ENCODE results near the gene WSB1. TPM values are rescaled to one million over a fixed set of nuclear protein-coding genes. Genes with fewer than 3 reads are reported as not detected.

Gene WSB1
- total RNA-seq, 1 experiment from 2014 or later, result 114 TPM

GRCh38 chr17:27315796-27316465 lies 22.0 kb downstream of the WSB1 start:
- no peak for DNase-seq (ENCODE audit: low spot score)
- intact Hi-C loops (cut with micrococcal nuclease; ENCODE audit: unreplicated experiment), result loop anchor here (2.0 kb wide), 1 partner anchor 21 kb away; the partner anchor contains the start of gene WSB1
- POLR2A ChIA-PET (ENCODE audit: low non-redundant PET), result no interaction called here
- H3K4me3 ChIP-seq (ENCODE audit: low read depth, low read length, poor library complexity, severe bottlenecking), result no peak overlapping the region
- TF ChIP-seq CTCF (conservative IDR thresholded peaks at IDR 0.05; ENCODE audit: low read depth, low read length) (no peak), EZH2 (IDR thresholded peaks at IDR 0.05; ENCODE audit: borderline replicate concordance, low read depth, low read length, poor library complexity, severe bottlenecking) (no peak)
- H3K36me3 ChIP-seq (ENCODE audit: insufficient read depth, low read length, poor library complexity, severe bottlenecking), result peaks cover 73% of the 10 kb centered on the region
- CTCF ChIA-PET, result no interaction called here
- BruUV-seq (replicated peaks), result no TSS peak
- H3K27me3 ChIP-seq (replicated peaks; ENCODE audit: insufficient read depth, low read depth, low read length, poor library complexity), result no peaks in the 10 kb centered on the region
- peaks cover 12% of the 10 kb centered on the region for H3K4me1 ChIP-seq (ENCODE audit: insufficient read depth, low read length, poor library complexity, severe bottlenecking)
- H3K27ac ChIP-seq (ENCODE audit: low read depth, low read length, poor library complexity, severe bottlenecking), result peak overlapping the region; percentile 67
- H3K9me3 ChIP-seq (ENCODE audit: low read depth, low read length, poor library complexity, severe bottlenecking), result no peaks in the 10 kb centered on the region

- no peak overlapping the region for H3K27ac ChIP-seq (ENCODE audit: low read depth, low read length, poor library complexity, severe bottlenecking)
- no peaks in the 10 kb centered on the region for H3K9me3 ChIP-seq (ENCODE audit: low read depth, low read length, poor library complexity, severe bottlenecking)
- no peaks in the 10 kb centered on the region for H3K27me3 ChIP-seq (replicated peaks; ENCODE audit: insufficient read depth, low read depth, low read length, poor library complexity)
- no peak overlapping the region for H3K4me3 ChIP-seq (ENCODE audit: low read depth, low read length, poor library complexity, severe bottlenecking)
- H3K4me1 ChIP-seq (ENCODE audit: insufficient read depth, low read length, poor library complexity, severe bottlenecking), result peaks cover 12% of the 10 kb centered on the region
- intact Hi-C loops (cut with micrococcal nuclease; ENCODE audit: unreplicated experiment), result no loop called here
- POLR2A ChIA-PET (ENCODE audit: low non-redundant PET), result no interaction called here
- CTCF ChIA-PET, result no interaction called here
- TF ChIP-seq EZH2 (IDR thresholded peaks at IDR 0.05; ENCODE audit: borderline replicate concordance, low read depth, low read length, poor library complexity, severe bottlenecking) (no peak), CTCF (conservative IDR thresholded peaks at IDR 0.05; ENCODE audit: low read depth, low read length) (no peak)
- BruUV-seq (replicated peaks), result no TSS peak
- peaks cover 50% of the 10 kb centered on the region for H3K36me3 ChIP-seq (ENCODE audit: insufficient read depth, low read length, poor library complexity, severe bottlenecking)
- no peak for DNase-seq (ENCODE audit: low spot score)
Measured at GRCh38 chr17:27318228-27318627, 24.3 kb downstream of the WSB1 start.

GRCh38 chr17:27318633-27319032 lies 24.7 kb downstream of the WSB1 start:
- H3K4me1 ChIP-seq (ENCODE audit: insufficient read depth, low read length, poor library complexity, severe bottlenecking), result peaks cover 12% of the 10 kb centered on the region
- POLR2A ChIA-PET (ENCODE audit: low non-redundant PET), result no interaction called here
- H3K9me3 ChIP-seq (ENCODE audit: low read depth, low read length, poor library complexity, severe bottlenecking), result no peaks in the 10 kb centered on the region
- no peak overlapping the region for H3K4me3 ChIP-seq (ENCODE audit: low read depth, low read length, poor library complexity, severe bottlenecking)
- H3K36me3 ChIP-seq (ENCODE audit: insufficient read depth, low read length, poor library complexity, severe bottlenecking), result peaks cover 46% of the 10 kb centered on the region
- no peak for DNase-seq (ENCODE audit: low spot score)
- no peaks in the 10 kb centered on the region for H3K27me3 ChIP-seq (replicated peaks; ENCODE audit: insufficient read depth, low read depth, low read length, poor library complexity)
- CTCF ChIA-PET, result no interaction called here
- H3K27ac ChIP-seq (ENCODE audit: low read depth, low read length, poor library complexity, severe bottlenecking), result no peak overlapping the region
- TF ChIP-seq CTCF (conservative IDR thresholded peaks at IDR 0.05; ENCODE audit: low read depth, low read length), result no peak
- no peak for TF ChIP-seq EZH2 (IDR thresholded peaks at IDR 0.05; ENCODE audit: borderline replicate concordance, low read depth, low read length, poor library complexity, severe bottlenecking)
- no TSS peak for BruUV-seq (replicated peaks)
- intact Hi-C loops (cut with micrococcal nuclease; ENCODE audit: unreplicated experiment), result no loop called here

All from A673 (cell line).